ENCODE measurements around the gene ZFP1. TPM values are rescaled to one million over a fixed set of nuclear protein-coding genes. Genes with fewer than 3 reads are reported as not detected.

The ZFP1 gene
- total RNA-seq = 10 to 100 TPM in 3 of 5 experiments, 1 to 10 TPM in 2; 8.6 to 13.4 (median 10.1) TPM
- polyA plus RNA-seq = 10 to 100 TPM; 20.5 to 22.5 TPM
- 10.5 reads per million, percentile 37 among the genes with 10 or more reads in this experiment for total RNA-seq

DNA sequence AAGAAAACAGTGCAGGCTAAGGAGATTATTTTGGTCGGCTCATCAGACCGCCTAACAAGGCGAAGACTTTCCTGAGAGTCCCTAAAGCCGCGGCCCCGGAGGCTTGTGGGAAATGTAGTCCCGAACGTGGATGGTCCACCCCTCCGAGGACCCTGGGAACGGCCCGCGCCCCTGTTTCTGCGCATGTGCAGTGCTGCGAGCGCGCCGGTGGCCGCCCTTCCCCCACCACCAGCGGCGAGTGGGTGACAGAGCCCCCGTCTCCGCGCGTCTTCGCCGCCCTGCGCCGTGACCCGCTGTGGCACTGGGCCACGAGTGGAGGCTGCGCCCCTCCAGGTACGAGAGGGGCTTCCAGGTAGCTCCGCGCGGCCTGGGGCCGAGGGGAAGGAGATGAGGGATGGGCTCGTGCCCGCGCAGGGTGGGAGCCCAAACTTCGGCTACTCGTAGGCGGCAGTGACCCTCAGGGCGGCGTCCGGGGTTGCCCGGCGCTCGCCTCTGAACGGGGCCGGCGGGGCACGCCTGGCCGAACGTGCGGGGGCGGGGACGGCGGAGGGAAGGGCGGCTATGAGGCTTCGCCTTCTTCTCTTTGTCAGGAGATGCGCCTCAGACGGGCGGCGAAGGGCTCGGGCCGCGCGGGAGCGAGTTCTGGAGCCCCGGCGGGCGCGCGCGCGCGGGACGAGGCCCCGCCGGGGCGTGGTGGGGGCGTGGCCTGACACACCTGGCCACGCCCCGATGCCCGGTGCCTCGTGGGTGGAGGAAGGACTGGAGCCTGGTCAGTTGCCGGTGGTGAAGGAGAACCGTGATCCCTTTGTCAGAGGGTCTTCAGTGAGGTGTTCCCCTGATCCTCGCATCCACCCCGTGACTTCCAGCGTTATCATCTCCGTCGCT, at the start of gene ZFP1:
ZFP1 (plus strand) TSS at position 214 of the 885 bp plus-strand sequence. CDS start 4,428 bp downstream, outside the sequence.
- Mint-ChIP-seq H3K9me3 (peaks cover 8 to 28% (median 18%) of the 10 kb centered on the region in 11 donors), H3K4me3 (peak within 1 kb of the TSS; percentile 85 to 92 (median 89)), H3K27ac (peak within 1 kb of the TSS; percentile 66 to 90 (median 86)), H3K36me3 (peaks cover 16 to 31% (median 31%) of the 10 kb centered on the region in 5 donors), H3K4me1 (peaks cover 13 to 31% (median 27%) of the 10 kb centered on the region in 7 donors), H3K27me3 (no peaks in the 10 kb centered on the region)
- peak within 1 kb of the TSS; percentile 98 for H3K4me3 ChIP-seq (ENCODE audit: low read length)
- H3K27me3 ChIP-seq (ENCODE audit: control insufficient read depth in 2 of 2, insufficient read depth in 2 of 2, low read length in 2 of 2) = no peaks in the 10 kb centered on the region
- peak within 1 kb of the TSS; percentile 89 for H3K27ac ChIP-seq (ENCODE audit: low read depth, low read length)
- ChIA-PET CTCF (no interaction called here), POLR2A (no interaction called here)
- DNase-seq (peak; percentile 91 to 98 (median 95)), ATAC-seq (peak; percentile 93)
- peaks cover 0 to 8% (median 0%) of the 10 kb centered on the region in 3 experiments for H3K9me3 ChIP-seq (ENCODE audit: control insufficient read depth in 2 of 3, low read length in 3 of 3)
- H3K4me1 ChIP-seq (ENCODE audit: control insufficient read depth in 2 of 2, insufficient read depth in 2 of 2, low read length in 2 of 2) = peaks cover 0 to 6% of the 10 kb centered on the region in 2 donors
- intact Hi-C loops (cut with micrococcal nuclease) = loop anchor here (1.0 to 10.0 kb wide), 19 partner anchors 37 to 542 kb away; partner anchors contain the start of genes ADAT1 (in 2 of the 2), CFDP1 (in 2 of the 2), GLG1 (in 2 of the 2) and TMEM231 (in 2 of the 2)
- H3K36me3 ChIP-seq (ENCODE audit: control insufficient read depth in 2 of 3, insufficient read depth in 3 of 3, low read length in 3 of 3) = peaks cover 0 to 10% (median 3%) of the 10 kb centered on the region in 3 experiments

DNA sequence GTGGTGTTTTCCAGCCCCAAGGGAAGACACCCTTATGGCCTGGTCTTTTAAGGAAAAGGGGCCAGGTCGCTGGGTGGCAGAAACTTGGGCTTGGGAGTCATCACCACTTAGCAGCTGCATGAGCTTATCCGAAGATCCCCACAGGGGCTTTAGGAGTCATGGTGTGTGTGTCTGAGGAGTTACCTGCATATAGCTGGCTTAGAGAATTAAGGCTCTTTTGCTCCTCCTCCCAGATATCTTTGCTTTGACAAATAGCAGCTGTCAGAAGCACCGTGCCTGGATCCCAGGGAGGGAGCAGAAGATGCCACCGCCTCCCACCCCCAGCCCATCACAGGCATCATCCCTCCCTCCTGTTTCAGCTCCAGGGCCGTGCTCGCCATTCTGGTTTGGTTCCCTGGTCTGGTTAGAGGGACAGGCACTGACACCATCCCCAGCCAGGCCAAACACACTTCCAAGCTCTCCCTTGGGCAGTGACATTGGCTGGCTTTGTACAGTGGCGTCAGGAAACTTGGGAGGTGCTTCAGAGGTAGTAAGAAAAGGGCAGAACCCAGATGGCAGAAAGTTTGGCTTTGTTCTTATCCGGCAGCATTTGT, 49.2 kb upstream of the ZFP1 start:
- H3K4me1 Mint-ChIP-seq = peaks cover 22 to 74% (median 37%) of the 10 kb centered on the region in 7 donors
- ChIA-PET POLR2A (interaction anchor here (0.9 to 1.4 kb wide), 2 partner anchors 8 to 24 kb away, joined by 3 to 4 read pairs; no protein-coding TSS in a partner anchor), CTCF (interaction anchor here (0.6 to 1.9 kb wide), 3 partner anchors 12 to 388 kb away, joined by 3 to 11 read pairs (median 4); no protein-coding TSS in a partner anchor)
- peaks cover 0 to 8% (median 0%) of the 10 kb centered on the region in 5 donors for H3K36me3 Mint-ChIP-seq
- H3K27me3 Mint-ChIP-seq = no peaks in the 10 kb centered on the region
- H3K4me1 ChIP-seq (ENCODE audit: control insufficient read depth in 2 of 2, insufficient read depth in 2 of 2, low read length in 2 of 2) = peaks cover 29 to 33% of the 10 kb centered on the region in 2 donors
- no peaks in the 10 kb centered on the region for H3K9me3 ChIP-seq (ENCODE audit: control insufficient read depth in 2 of 3, low read length in 3 of 3)
- H3K4me3 ChIP-seq (ENCODE audit: low read length) = no peak overlapping the region
- H3K36me3 ChIP-seq (ENCODE audit: control insufficient read depth in 2 of 3, insufficient read depth in 3 of 3, low read length in 3 of 3) = no peaks in the 10 kb centered on the region
- H3K4me3 Mint-ChIP-seq = peak overlapping the region in 8 of 10 donors; percentile 19 to 72 (median 52)
- H3K27me3 ChIP-seq (ENCODE audit: control insufficient read depth in 2 of 2, insufficient read depth in 2 of 2, low read length in 2 of 2) = no peaks in the 10 kb centered on the region
- DNase-seq (no peak), ATAC-seq (no peak)
- H3K27ac Mint-ChIP-seq = peak overlapping the region in 8 of 9 donors; percentile 74 to 92 (median 79)
- peaks cover 0 to 2% (median 0%) of the 10 kb centered on the region in 11 donors for H3K9me3 Mint-ChIP-seq
- peak overlapping the region; percentile 50 for H3K27ac ChIP-seq (ENCODE audit: low read depth, low read length)
- intact Hi-C loops (cut with micrococcal nuclease) = loop anchor here in 1 of 2 donors (1.0 kb wide), 2 partner anchors 9 to 101 kb away; no protein-coding TSS in a partner anchor

DNA sequence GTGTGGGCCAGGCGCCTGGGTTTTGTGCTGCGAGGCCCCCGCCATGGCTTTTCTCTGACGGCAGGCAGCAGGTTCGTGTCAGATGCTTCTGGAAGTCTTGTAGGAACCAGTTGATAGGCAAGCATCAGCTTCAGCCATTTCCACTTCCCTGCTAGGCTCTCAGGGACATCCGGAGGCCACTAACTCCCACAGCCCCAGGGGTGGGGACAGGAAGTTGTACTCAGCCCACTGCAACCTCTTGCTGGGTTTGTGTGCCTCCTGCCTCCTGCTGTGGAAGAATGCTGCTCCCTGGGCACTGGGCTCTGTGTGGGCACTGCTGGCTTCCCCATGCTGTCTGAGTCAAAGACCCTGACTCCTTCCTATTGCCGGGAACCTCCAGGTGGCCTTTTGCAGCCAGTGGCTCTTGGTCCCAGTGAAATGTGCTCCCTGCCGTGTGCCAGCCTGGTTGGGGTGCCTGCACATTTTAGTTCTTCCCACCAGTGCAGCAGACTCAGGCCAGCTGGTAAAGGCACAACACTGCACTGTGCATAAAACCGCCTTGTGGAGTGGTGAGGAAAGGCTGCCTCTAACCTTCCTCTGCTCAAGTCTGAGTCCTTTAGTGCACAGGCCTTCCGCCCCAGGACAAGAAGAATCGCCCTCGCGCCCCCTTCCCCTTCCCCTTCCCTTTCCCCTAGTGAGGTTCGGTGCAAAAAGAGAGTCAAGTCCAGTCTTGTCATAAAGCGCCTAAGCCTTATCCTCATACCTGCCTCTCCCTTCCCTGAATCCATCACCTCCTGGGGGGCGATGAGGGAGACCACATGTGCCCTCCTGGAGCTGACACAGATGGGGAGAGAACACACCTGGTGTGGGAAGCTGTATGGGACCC, 48.4 kb upstream of the ZFP1 start:
- DNase-seq = peak in 5 of 9 donors; percentile 24 to 45 (median 35)
- POLR2A ChIA-PET = interaction anchor here (0.9 kb wide), 1 partner anchor 9 kb away, joined by 3 read pairs; no protein-coding TSS in a partner anchor
- intact Hi-C loops (cut with micrococcal nuclease) = loop anchor here in 1 of 2 donors (1.0 kb wide), 2 partner anchors 8 to 102 kb away; no protein-coding TSS in a partner anchor

GRCh38 chr16:75100603-75100990, 47.7 kb upstream of the ZFP1 start:
- POLR2A ChIA-PET = no interaction called here
- Mint-ChIP-seq H3K4me1 (peaks cover 23 to 81% (median 40%) of the 10 kb centered on the region in 7 donors), H3K27me3 (no peaks in the 10 kb centered on the region), H3K9me3 (peaks cover 0 to 3% (median 0%) of the 10 kb centered on the region in 11 donors), H3K4me3 (peak overlapping the region in 4 of 10 donors; percentile 33 to 72 (median 52)), H3K36me3 (peaks cover 0 to 12% (median 0%) of the 10 kb centered on the region in 5 donors), H3K27ac (peak overlapping the region in 8 of 9 donors; percentile 52 to 92 (median 76))
- Histone ChIP-seq H3K9me3 (ENCODE audit: control insufficient read depth in 2 of 3, low read length in 3 of 3) (no peaks in the 10 kb centered on the region), H3K27ac (ENCODE audit: low read depth, low read length) (no peak overlapping the region), H3K4me3 (ENCODE audit: low read length) (no peak overlapping the region), H3K4me1 (ENCODE audit: control insufficient read depth in 2 of 2, insufficient read depth in 2 of 2, low read length in 2 of 2) (peaks cover 29 to 33% of the 10 kb centered on the region in 2 donors), H3K36me3 (ENCODE audit: control insufficient read depth in 2 of 3, insufficient read depth in 3 of 3, low read length in 3 of 3) (no peaks in the 10 kb centered on the region), H3K27me3 (ENCODE audit: control insufficient read depth in 2 of 2, insufficient read depth in 2 of 2, low read length in 2 of 2) (no peaks in the 10 kb centered on the region)
- CTCF ChIA-PET = interaction anchor here (1.0 to 2.3 kb wide), 2 partner anchors 11 to 25 kb away, joined by 6 to 7 read pairs; no protein-coding TSS in a partner anchor
- no peak for DNase-seq
- intact Hi-C loops (cut with micrococcal nuclease) = no loop called here
- no peak for ATAC-seq

More for the DNA sequence above, 48.4 kb upstream of the ZFP1 start:
- Histone ChIP-seq H3K4me3 (ENCODE audit: low read length) (no peak overlapping the region), H3K36me3 (ENCODE audit: control insufficient read depth in 2 of 3, insufficient read depth in 3 of 3, low read length in 3 of 3) (no peaks in the 10 kb centered on the region), H3K9me3 (ENCODE audit: control insufficient read depth in 2 of 3, low read length in 3 of 3) (no peaks in the 10 kb centered on the region), H3K27ac (ENCODE audit: low read depth, low read length) (peak overlapping the region; percentile 50), H3K4me1 (ENCODE audit: control insufficient read depth in 2 of 2, insufficient read depth in 2 of 2, low read length in 2 of 2) (peaks cover 29 to 33% of the 10 kb centered on the region in 2 donors), H3K27me3 (ENCODE audit: control insufficient read depth in 2 of 2, insufficient read depth in 2 of 2, low read length in 2 of 2) (no peaks in the 10 kb centered on the region)
- peaks cover 0 to 3% (median 0%) of the 10 kb centered on the region in 11 donors for H3K9me3 Mint-ChIP-seq
- peaks cover 0 to 12% (median 0%) of the 10 kb centered on the region in 5 donors for H3K36me3 Mint-ChIP-seq
- ATAC-seq = peak; percentile 60
- peak overlapping the region in 8 of 10 donors; percentile 33 to 72 (median 50) for H3K4me3 Mint-ChIP-seq
- H3K27ac Mint-ChIP-seq = peak overlapping the region; percentile 62 to 92 (median 79)
- CTCF ChIA-PET = interaction anchor here (1.0 to 2.3 kb wide), 3 partner anchors 11 to 24 kb away, joined by 6 to 11 read pairs (median 7); no protein-coding TSS in a partner anchor
- peaks cover 22 to 80% (median 37%) of the 10 kb centered on the region in 7 donors for H3K4me1 Mint-ChIP-seq
- no peaks in the 10 kb centered on the region for H3K27me3 Mint-ChIP-seq

- Mint-ChIP-seq H3K4me3 (peak overlapping the region in 1 of 10 donors; percentile 39), H3K4me1 (peaks cover 23 to 81% (median 39%) of the 10 kb centered on the region in 7 donors), H3K27ac (peak overlapping the region in 5 of 9 donors; percentile 17 to 68 (median 36)), H3K36me3 (peaks cover 0 to 12% (median 0%) of the 10 kb centered on the region in 5 donors), H3K27me3 (no peaks in the 10 kb centered on the region), H3K9me3 (peaks cover 0 to 3% (median 0%) of the 10 kb centered on the region in 11 donors)
- intact Hi-C loops (cut with micrococcal nuclease) = no loop called here
- no peak overlapping the region for H3K27ac ChIP-seq (ENCODE audit: low read depth, low read length)
- no peak overlapping the region for H3K4me3 ChIP-seq (ENCODE audit: low read length)
- DNase-seq (no peak), ATAC-seq (no peak)
- no peaks in the 10 kb centered on the region for H3K36me3 ChIP-seq (ENCODE audit: control insufficient read depth in 2 of 3, insufficient read depth in 3 of 3, low read length in 3 of 3)
- H3K27me3 ChIP-seq (ENCODE audit: control insufficient read depth in 2 of 2, insufficient read depth in 2 of 2, low read length in 2 of 2) = no peaks in the 10 kb centered on the region
- H3K9me3 ChIP-seq (ENCODE audit: control insufficient read depth in 2 of 3, low read length in 3 of 3) = no peaks in the 10 kb centered on the region
- ChIA-PET CTCF (interaction anchor here (2.3 kb wide), 1 partner anchor 26 kb away, joined by 7 read pairs; no protein-coding TSS in a partner anchor), POLR2A (interaction anchor here (0.5 to 0.6 kb wide), 2 partner anchors 38 to 129 kb away, joined by 3 read pairs; no protein-coding TSS in a partner anchor)
- peaks cover 29 to 33% of the 10 kb centered on the region in 2 donors for H3K4me1 ChIP-seq (ENCODE audit: control insufficient read depth in 2 of 2, insufficient read depth in 2 of 2, low read length in 2 of 2)
Measured at GRCh38 chr16:75101635-75102034, 46.7 kb upstream of the ZFP1 start.
